T-helper 9 cell (primary cell): Measurements from ENCODE around the gene BET1.

Source experiments
- DNase-seq: peaks from one replicate; pipeline ENCODE4 v3.0.0-alpha.2; 2020

BET1 gene

GRCh38 chr7:93955304-93955703 is 48.9 kb downstream of the BET1 start:
- DNase-seq, result no peak

GRCh38 chr7:93949423-93949822 is 54.7 kb downstream of the BET1 start:
- no peak for DNase-seq

- no peak for DNase-seq
Measured at GRCh38 chr7:93948873-93949272, 55.3 kb downstream of the BET1 start.

- DNase-seq, result no peak
Measured at GRCh38 chr7:93948106-93948505, 56.0 kb downstream of the BET1 start.

GRCh38 chr7:93945756-93946535 is 58.2 kb downstream of the BET1 start:
- no peak for DNase-seq

- DNase-seq, result no peak
Measured at GRCh38 chr7:93945083-93945482, 59.1 kb downstream of the BET1 start.

GRCh38 chr7:93944673-93945072 is 59.5 kb downstream of the BET1 start:
- no peak for DNase-seq

GRCh38 chr7:93943816-93944540 is 60.2 kb downstream of the BET1 start:
- DNase-seq, result no peak
